Activated B cell treated with CpG ODN at 0.5 μM for 24 hours (primary cell): ENCODE measurements around the gene SNX8. TPM values are rescaled to one million over a fixed set of nuclear protein-coding genes. Genes with fewer than 3 reads are reported as not detected.

Experiments used
- ATAC-seq: fragments of 200-7000 bp; cut with Tn5 transposase; one replicate; pipeline ENCODE4 v1.10.0; 2021; ENCODE audit warnings: low read depth, mild to moderate bottlenecking, moderate library complexity
- CTCF ChIA-PET: fragments of 350-600 bp; sonication (Branson Sonifier 250); formaldehyde crosslinking; loops from one replicate; lab custom pipeline; 2021; ENCODE audit warnings: antibody characterized with exemption; lab: Charles Lee
- POLR2A ChIA-PET: fragments of 350-600 bp; sonication (Branson Sonifier 250); formaldehyde crosslinking; loops from one replicate; lab custom pipeline; 2021; ENCODE audit warnings: antibody characterized with exemption; lab: Charles Lee
- DNase-seq: peaks from one replicate; pipeline ENCODE4 v3.0.0; 2022
- H3K27ac Mint-ChIP-seq: one replicate; pipeline ENCODE4 v1.8.0; 2020; ENCODE audit warnings: mixed read lengths
- H3K27me3 Mint-ChIP-seq: one replicate; pipeline ENCODE4 v1.8.0; 2021; ENCODE audit warnings: mixed read lengths
- H3K36me3 Mint-ChIP-seq: one replicate; pipeline ENCODE4 v1.8.0; 2021; ENCODE audit warnings: low read depth, mixed read lengths
- H3K4me1 Mint-ChIP-seq: one replicate; pipeline ENCODE4 v1.8.0; 2021; ENCODE audit warnings: mixed read lengths
- H3K4me3 Mint-ChIP-seq: one replicate; pipeline ENCODE4 v1.8.0; 2020; ENCODE audit warnings: mild to moderate bottlenecking, mixed read lengths
- H3K9me3 Mint-ChIP-seq: one replicate; pipeline ENCODE4 v1.8.0; 2020; ENCODE audit warnings: mixed read lengths
- CTCF ChIP-seq: fragments of 200-600 bp; IDR thresholded peaks from one replicate; pipeline ENCODE4 v1.8.0; 2022; ENCODE audit warnings: antibody characterized with exemption, mild to moderate bottlenecking
- intact Hi-C: fragments of 100-400 bp; cut with micrococcal nuclease; formaldehyde crosslinking; loops from one replicate; pipeline ENCODE4 v1.15.1; 2024
- total RNA-seq: library from RNA; stranded (reverse); gene quantifications from 2 replicates; pipeline ENCODE4 v1.2.3, GENCODE V29; 2022

SNX8 gene
- total RNA-seq, 1 donor from 2014 or later: 175 TPM

DNA sequence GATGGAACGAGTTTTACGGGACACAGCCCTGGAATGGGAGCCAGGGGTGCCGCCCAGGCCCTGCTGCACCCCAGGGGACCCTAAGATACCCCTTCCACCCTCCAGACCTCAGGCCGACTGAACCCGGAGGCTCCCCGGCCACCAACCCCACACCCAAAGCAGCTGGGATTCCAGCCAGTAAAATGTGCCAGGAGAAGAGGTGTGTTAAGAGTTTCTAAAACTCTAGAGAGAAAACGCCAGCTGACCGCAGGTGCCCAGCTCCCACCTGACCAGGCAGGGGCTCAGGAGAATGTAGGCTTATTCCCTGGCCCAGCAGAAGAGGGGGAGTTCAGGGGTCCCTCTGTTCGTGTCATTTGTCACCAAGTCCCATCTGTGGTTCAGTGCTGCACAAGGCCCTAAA lies 54.8 kb downstream of the SNX8 start:
- ChIA-PET CTCF (interaction anchor here (0.7 to 1.0 kb wide), 4 partner anchors 10 to 89 kb away, joined by 3 to 6 read pairs (median 4); no protein-coding TSS in a partner anchor), POLR2A (interaction anchor here (0.6 to 4.8 kb wide), 11 partner anchors 17 to 133 kb away, joined by 3 to 43 read pairs (median 11); partner anchors contain the start of genes EIF3B, MAD1L1, MRM2 and NUDT1)
- peaks cover 56% of the 10 kb centered on the region for H3K4me1 Mint-ChIP-seq
- no peak for TF ChIP-seq CTCF
- peaks cover 81% of the 10 kb centered on the region for H3K36me3 Mint-ChIP-seq
- no peaks in the 10 kb centered on the region for H3K9me3 Mint-ChIP-seq
- intact Hi-C loops: loop anchor here (1.0 kb wide), 1 partner anchor 10 kb away; no protein-coding TSS in a partner anchor
- peak overlapping the region; percentile 89 for H3K27ac Mint-ChIP-seq
- H3K4me3 Mint-ChIP-seq: peak overlapping the region; percentile 55
- ATAC-seq: no peak
- no peak for DNase-seq
- no peaks in the 10 kb centered on the region for H3K27me3 Mint-ChIP-seq

- intact Hi-C loops: loop anchor here (1.0 kb wide), 1 partner anchor 10 kb away; no protein-coding TSS in a partner anchor
- Mint-ChIP-seq H3K36me3 (peaks cover 81% of the 10 kb centered on the region), H3K4me3 (peak overlapping the region; percentile 55), H3K27me3 (no peaks in the 10 kb centered on the region), H3K9me3 (no peaks in the 10 kb centered on the region), H3K4me1 (peaks cover 54% of the 10 kb centered on the region), H3K27ac (peak overlapping the region; percentile 89)
- DNase-seq (peak; percentile 58), ATAC-seq (peak; percentile 74)
- CTCF ChIA-PET: interaction anchor here (0.7 to 1.0 kb wide), 4 partner anchors 10 to 89 kb away, joined by 3 to 6 read pairs (median 4); no protein-coding TSS in a partner anchor
- no peak for TF ChIP-seq CTCF
- POLR2A ChIA-PET: interaction anchor here (0.7 to 4.8 kb wide), 9 partner anchors 16 to 95 kb away, joined by 3 to 43 read pairs (median 9); partner anchors contain the start of genes EIF3B, MAD1L1, MRM2 and NUDT1
Measured at GRCh38 chr7:2258661-2259365, 55.4 kb downstream of the SNX8 start.

DNA sequence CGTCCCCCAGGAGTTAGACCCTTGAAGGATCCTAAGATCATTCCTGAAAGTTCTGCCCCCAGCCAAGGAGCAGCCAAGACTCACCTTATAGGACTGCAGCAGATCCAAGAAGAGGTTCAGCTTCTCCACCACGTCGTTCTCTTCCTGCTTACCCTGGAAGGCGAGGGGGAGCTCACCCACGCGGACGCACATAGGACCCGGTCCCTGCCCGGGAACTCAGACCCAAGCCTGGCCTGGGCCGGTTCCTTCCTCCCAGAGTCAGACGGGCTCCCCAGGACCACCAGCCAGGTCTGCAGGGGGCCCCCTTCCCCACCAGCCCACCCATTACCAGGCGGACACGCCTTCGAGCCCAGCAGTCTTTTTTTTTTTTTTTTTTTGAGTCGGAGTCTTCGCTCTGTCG lies 56.6 kb downstream of the SNX8 start:
- TF ChIP-seq CTCF: no peak
- CTCF ChIA-PET: interaction anchor here (1.5 kb wide), 1 partner anchor 9 kb away, joined by 4 read pairs; no protein-coding TSS in a partner anchor
- Mint-ChIP-seq H3K4me1 (peaks cover 55% of the 10 kb centered on the region), H3K27ac (no peak overlapping the region), H3K9me3 (no peaks in the 10 kb centered on the region), H3K4me3 (no peak overlapping the region), H3K36me3 (peaks cover 73% of the 10 kb centered on the region), H3K27me3 (no peaks in the 10 kb centered on the region)
- DNase-seq: no peak
- intact Hi-C loops: no loop called here
- POLR2A ChIA-PET: interaction anchor here (1.4 kb wide), 1 partner anchor 21 kb away, joined by 4 read pairs; no protein-coding TSS in a partner anchor
- no peak for ATAC-seq

DNA sequence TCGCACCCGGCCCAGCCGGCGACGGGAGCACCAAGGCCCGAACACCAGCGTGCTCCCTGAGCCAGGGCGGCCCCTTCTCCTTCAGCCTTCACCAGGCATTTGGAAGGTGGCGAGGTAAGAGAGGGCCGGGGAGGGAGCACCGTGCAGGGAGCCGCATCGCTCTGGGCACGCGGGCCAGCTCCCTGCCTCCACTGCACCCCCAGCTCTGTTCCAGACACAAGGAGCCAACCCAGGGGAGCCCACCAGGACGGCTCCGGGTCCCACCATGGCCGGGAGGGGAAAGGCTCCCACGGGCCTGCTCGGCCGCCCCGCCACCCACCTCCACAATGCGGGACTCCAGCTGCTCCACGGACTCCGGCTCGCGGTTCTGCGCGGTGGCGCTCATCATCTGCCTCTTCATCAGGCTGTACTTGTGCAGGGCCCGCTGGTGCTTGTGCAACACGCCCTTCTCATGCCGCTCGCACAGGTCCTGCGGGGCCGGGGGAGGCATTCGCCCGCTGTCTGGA lies 57.1 kb downstream of the SNX8 start:
- Mint-ChIP-seq H3K27me3 (no peaks in the 10 kb centered on the region), H3K27ac (no peak overlapping the region), H3K4me1 (peaks cover 50% of the 10 kb centered on the region), H3K9me3 (no peaks in the 10 kb centered on the region), H3K4me3 (no peak overlapping the region), H3K36me3 (peaks cover 67% of the 10 kb centered on the region)
- no peak for TF ChIP-seq CTCF
- ATAC-seq (no peak), DNase-seq (no peak)
- POLR2A ChIA-PET: interaction anchor here (1.1 to 1.4 kb wide), 2 partner anchors 14 to 20 kb away, joined by 4 to 5 read pairs; no protein-coding TSS in a partner anchor
- CTCF ChIA-PET: interaction anchor here (1.3 to 1.5 kb wide), 2 partner anchors 9 kb away, joined by 3 to 4 read pairs; no protein-coding TSS in a partner anchor
- intact Hi-C loops: no loop called here
